ENCODE measurements around the gene UQCRQ. TPM values are rescaled to one million over a fixed set of nuclear protein-coding genes. Genes with fewer than 3 reads are reported as not detected.

UQCRQ gene
- total RNA-seq = 100 to 1,000 TPM; 189 TPM

- ATAC-seq (replicated peaks in 1 of 2) (peak; percentile 98), DNase-seq (peak; percentile 94 to 96)
- Mint-ChIP-seq H3K36me3 (ENCODE audit: insufficient read depth in 2 of 2) (peaks cover 5 to 7% of the 10 kb centered on the region in 2 donors), H3K4me3 (peak within 1 kb of the TSS; percentile 89 to 92), H3K4me1 (ENCODE audit: low read depth) (peaks cover 22% of the 10 kb centered on the region), H3K27ac (peak within 1 kb of the TSS; percentile 94), H3K27me3 (ENCODE audit: low read depth) (no peaks in the 10 kb centered on the region), H3K9me3 (no peaks in the 10 kb centered on the region)
These were observed at the start of gene UQCRQ, which contains the start of gene GDF9 for GRCh38 chr5:132866342-132867045. TSS of gene UQCRQ (plus strand) at chr5:132866642. CDS start at chr5:132866882, 240 bp downstream. TSS of gene GDF9 (minus strand) at chr5:132866469. CDS start at chr5:132864533, 1,936 bp downstream.

- no peaks in the 10 kb centered on the region for H3K9me3 Mint-ChIP-seq
- H3K27ac Mint-ChIP-seq = no peak overlapping the region
- H3K36me3 Mint-ChIP-seq (ENCODE audit: insufficient read depth in 2 of 2) = peaks cover 0 to 1% of the 10 kb centered on the region in 2 donors
These were observed 49.4 kb upstream of the UQCRQ start for GRCh38 chr5:132817011-132817410.

GRCh38 chr5:132819468-132819867, 47.0 kb upstream of the UQCRQ start:
- ATAC-seq (replicated peaks in 1 of 2) (peak in 1 of 2 donors; percentile 8), DNase-seq (no peak)

More at GRCh38 chr5:132817011-132817410, 49.4 kb upstream of the UQCRQ start:
- no peak for DNase-seq
- Mint-ChIP-seq H3K4me1 (ENCODE audit: low read depth) (peaks cover 24% of the 10 kb centered on the region), H3K27me3 (ENCODE audit: low read depth) (peaks cover 50% of the 10 kb centered on the region), H3K4me3 (no peak overlapping the region)
- ATAC-seq (replicated peaks in 1 of 2) = no peak

GRCh38 chr5:132820162-132820754, 46.2 kb upstream of the UQCRQ start:
- peaks cover 13% of the 10 kb centered on the region for H3K4me1 Mint-ChIP-seq (ENCODE audit: low read depth)
- H3K27ac Mint-ChIP-seq = no peak overlapping the region
- DNase-seq (peak; percentile 90 to 91), ATAC-seq (replicated peaks in 1 of 2) (peak; percentile 89 to 93)
- no peaks in the 10 kb centered on the region for H3K36me3 Mint-ChIP-seq (ENCODE audit: insufficient read depth in 2 of 2)
- H3K27me3 Mint-ChIP-seq (ENCODE audit: low read depth) = peaks cover 57% of the 10 kb centered on the region
- H3K9me3 Mint-ChIP-seq = no peaks in the 10 kb centered on the region
- peak overlapping the region in 1 of 2 donors; percentile 59 for H3K4me3 Mint-ChIP-seq

More at GRCh38 chr5:132819468-132819867, 47.0 kb upstream of the UQCRQ start:
- Mint-ChIP-seq H3K27ac (no peak overlapping the region), H3K4me3 (peak overlapping the region; percentile 54 to 83), H3K36me3 (ENCODE audit: insufficient read depth in 2 of 2) (peaks cover 0 to 1% of the 10 kb centered on the region in 2 donors), H3K9me3 (no peaks in the 10 kb centered on the region), H3K27me3 (ENCODE audit: low read depth) (peaks cover 53% of the 10 kb centered on the region), H3K4me1 (ENCODE audit: low read depth) (peaks cover 13% of the 10 kb centered on the region)

- ATAC-seq (replicated peaks in 1 of 2) (no peak), DNase-seq (no peak)
- H3K36me3 Mint-ChIP-seq (ENCODE audit: insufficient read depth in 2 of 2) = no peaks in the 10 kb centered on the region
- no peak overlapping the region for H3K27ac Mint-ChIP-seq
- no peaks in the 10 kb centered on the region for H3K9me3 Mint-ChIP-seq
- peaks cover 13% of the 10 kb centered on the region for H3K4me1 Mint-ChIP-seq (ENCODE audit: low read depth)
- H3K27me3 Mint-ChIP-seq (ENCODE audit: low read depth) = peaks cover 61% of the 10 kb centered on the region
- H3K4me3 Mint-ChIP-seq = no peak overlapping the region
These were observed 45.1 kb upstream of the UQCRQ start for GRCh38 chr5:132821350-132821749.

- Mint-ChIP-seq H3K4me1 (ENCODE audit: low read depth) (peaks cover 13% of the 10 kb centered on the region), H3K27me3 (ENCODE audit: low read depth) (peaks cover 65% of the 10 kb centered on the region), H3K4me3 (no peak overlapping the region), H3K36me3 (ENCODE audit: insufficient read depth in 2 of 2) (no peaks in the 10 kb centered on the region), H3K9me3 (no peaks in the 10 kb centered on the region), H3K27ac (no peak overlapping the region)
- DNase-seq = no peak
- no peak for ATAC-seq (replicated peaks in 1 of 2)
These were observed 44.7 kb upstream of the UQCRQ start for GRCh38 chr5:132821791-132822190.

GRCh38 chr5:132822650-132823480, 43.6 kb upstream of the UQCRQ start:
- Mint-ChIP-seq H3K9me3 (no peaks in the 10 kb centered on the region), H3K27ac (no peak overlapping the region), H3K36me3 (ENCODE audit: insufficient read depth in 2 of 2) (no peaks in the 10 kb centered on the region), H3K27me3 (ENCODE audit: low read depth) (peaks cover 74% of the 10 kb centered on the region), H3K4me3 (peak overlapping the region; percentile 67 to 71), H3K4me1 (ENCODE audit: low read depth) (peaks cover 13% of the 10 kb centered on the region)
- ATAC-seq (replicated peaks in 1 of 2) (peak in 1 of 2 donors; percentile 8), DNase-seq (peak in 1 of 2 donors; percentile 24)

- peaks cover 74% of the 10 kb centered on the region for H3K27me3 Mint-ChIP-seq (ENCODE audit: low read depth)
- H3K9me3 Mint-ChIP-seq = no peaks in the 10 kb centered on the region
- peaks cover 13% of the 10 kb centered on the region for H3K4me1 Mint-ChIP-seq (ENCODE audit: low read depth)
- DNase-seq (no peak), ATAC-seq (replicated peaks in 1 of 2) (no peak)
- H3K4me3 Mint-ChIP-seq = peak overlapping the region; percentile 67 to 71
- H3K36me3 Mint-ChIP-seq (ENCODE audit: insufficient read depth in 2 of 2) = no peaks in the 10 kb centered on the region
- H3K27ac Mint-ChIP-seq = no peak overlapping the region
These were observed 42.9 kb upstream of the UQCRQ start for GRCh38 chr5:132823481-132824050.

GRCh38 chr5:132824426-132824825, 42.0 kb upstream of the UQCRQ start:
- H3K27ac Mint-ChIP-seq = no peak overlapping the region
- H3K4me3 Mint-ChIP-seq = peak overlapping the region; percentile 36 to 46
- peaks cover 74% of the 10 kb centered on the region for H3K27me3 Mint-ChIP-seq (ENCODE audit: low read depth)
- DNase-seq (no peak), ATAC-seq (replicated peaks in 1 of 2) (no peak)
- no peaks in the 10 kb centered on the region for H3K36me3 Mint-ChIP-seq (ENCODE audit: insufficient read depth in 2 of 2)
- H3K4me1 Mint-ChIP-seq (ENCODE audit: low read depth) = peaks cover 14% of the 10 kb centered on the region
- no peaks in the 10 kb centered on the region for H3K9me3 Mint-ChIP-seq

GRCh38 chr5:132825033-132825833, 41.2 kb upstream of the UQCRQ start:
- no peak overlapping the region for H3K27ac Mint-ChIP-seq
- peak overlapping the region; percentile 36 to 59 for H3K4me3 Mint-ChIP-seq
- DNase-seq = peak in 1 of 2 donors; percentile 28
- peak; percentile 16 to 17 for ATAC-seq (replicated peaks in 1 of 2)
- no peaks in the 10 kb centered on the region for H3K36me3 Mint-ChIP-seq (ENCODE audit: insufficient read depth in 2 of 2)
- H3K4me1 Mint-ChIP-seq (ENCODE audit: low read depth) = peaks cover 12% of the 10 kb centered on the region
- H3K9me3 Mint-ChIP-seq = no peaks in the 10 kb centered on the region
- peaks cover 71% of the 10 kb centered on the region for H3K27me3 Mint-ChIP-seq (ENCODE audit: low read depth)

GRCh38 chr5:132825834-132826391, 40.5 kb upstream of the UQCRQ start:
- Mint-ChIP-seq H3K36me3 (ENCODE audit: insufficient read depth in 2 of 2) (no peaks in the 10 kb centered on the region), H3K27me3 (ENCODE audit: low read depth) (peaks cover 67% of the 10 kb centered on the region), H3K9me3 (no peaks in the 10 kb centered on the region), H3K27ac (no peak overlapping the region), H3K4me3 (peak overlapping the region; percentile 59 to 68), H3K4me1 (ENCODE audit: low read depth) (peaks cover 9% of the 10 kb centered on the region)
- ATAC-seq (replicated peaks in 1 of 2) (peak; percentile 47 to 54), DNase-seq (peak; percentile 41 to 49)

Data from activated T-cell treated with anti-CD3 and anti-CD28 coated beads, Interleukin-2, amount 50 U/mL, for 72 hours (primary cell).